ENCODE measurements around the gene POLG2. TPM values are rescaled to one million over a fixed set of nuclear protein-coding genes. Genes with fewer than 3 reads are reported as not detected.
"Not testable (repeated sequence)": the region's sequence is repeated elsewhere in the genome, so short reads cannot be mapped to it uniquely, and the experiment has no call there.

Gene POLG2
- total RNA-seq, 1 donor: 8.2 TPM

DNA sequence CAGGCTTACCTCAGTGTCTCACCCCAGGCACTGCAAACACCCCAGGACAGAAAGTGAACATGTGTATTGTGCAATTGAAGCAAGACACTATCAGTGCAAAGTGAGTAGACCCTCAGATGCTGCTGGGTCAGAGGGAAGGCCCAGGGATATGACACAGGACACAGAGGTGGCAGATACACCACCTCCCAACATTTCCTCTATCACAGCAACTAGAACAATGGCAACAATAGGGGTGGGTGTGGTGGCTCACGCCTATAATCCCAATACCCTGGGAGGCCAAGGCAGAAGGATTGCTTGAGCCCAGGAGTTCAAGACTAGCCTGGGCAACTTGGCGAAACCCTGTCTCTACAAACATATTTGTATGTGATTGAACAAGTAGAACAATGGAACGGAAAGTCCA is 25.4 kb downstream of the POLG2 start:
- no peak for DNase-seq (ENCODE audit: low read depth)
- TF ChIP-seq, protein P1, sequence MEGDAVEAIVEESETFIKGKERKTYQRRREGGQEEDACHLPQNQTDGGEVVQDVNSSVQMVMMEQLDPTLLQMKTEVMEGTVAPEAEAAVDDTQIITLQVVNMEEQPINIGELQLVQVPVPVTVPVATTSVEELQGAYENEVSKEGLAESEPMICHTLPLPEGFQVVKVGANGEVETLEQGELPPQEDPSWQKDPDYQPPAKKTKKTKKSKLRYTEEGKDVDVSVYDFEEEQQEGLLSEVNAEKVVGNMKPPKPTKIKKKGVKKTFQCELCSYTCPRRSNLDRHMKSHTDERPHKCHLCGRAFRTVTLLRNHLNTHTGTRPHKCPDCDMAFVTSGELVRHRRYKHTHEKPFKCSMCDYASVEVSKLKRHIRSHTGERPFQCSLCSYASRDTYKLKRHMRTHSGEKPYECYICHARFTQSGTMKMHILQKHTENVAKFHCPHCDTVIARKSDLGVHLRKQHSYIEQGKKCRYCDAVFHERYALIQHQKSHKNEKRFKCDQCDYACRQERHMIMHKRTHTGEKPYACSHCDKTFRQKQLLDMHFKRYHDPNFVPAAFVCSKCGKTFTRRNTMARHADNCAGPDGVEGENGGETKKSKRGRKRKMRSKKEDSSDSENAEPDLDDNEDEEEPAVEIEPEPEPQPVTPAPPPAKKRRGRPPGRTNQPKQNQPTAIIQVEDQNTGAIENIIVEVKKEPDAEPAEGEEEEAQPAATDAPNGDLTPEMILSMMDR (IDR thresholded peaks at IDR 0.05; ENCODE audit: insufficient read depth, low read length): no peak
- no peak overlapping the region for H3K4me3 ChIP-seq (ENCODE audit: low read depth, low read length)

DNA sequence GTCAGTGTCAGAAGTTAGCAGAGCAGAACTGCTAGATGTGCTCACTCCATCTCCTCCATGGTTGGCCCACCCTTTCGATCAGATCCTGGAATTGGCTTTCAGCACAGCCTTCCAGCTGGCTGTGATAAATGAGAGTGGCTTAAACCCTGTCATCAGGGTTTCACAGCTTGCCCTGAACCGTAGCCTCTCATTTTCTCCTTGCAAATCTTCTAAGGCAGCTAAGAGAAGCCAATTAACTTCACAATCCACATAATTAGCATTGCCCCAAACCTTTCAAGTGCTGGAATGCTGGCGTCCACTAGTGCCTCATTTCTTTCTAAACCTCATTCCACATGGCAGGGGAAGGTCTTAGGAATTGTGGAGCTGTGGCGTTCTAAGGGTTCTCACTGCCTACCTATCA is 26.2 kb downstream of the POLG2 start:
- TF ChIP-seq, protein P1 (IDR thresholded peaks at IDR 0.05; ENCODE audit: insufficient read depth, low read length): no peak
- DNase-seq (ENCODE audit: low read depth): no peak
- H3K4me3 ChIP-seq (ENCODE audit: low read depth, low read length): no peak overlapping the region

DNA sequence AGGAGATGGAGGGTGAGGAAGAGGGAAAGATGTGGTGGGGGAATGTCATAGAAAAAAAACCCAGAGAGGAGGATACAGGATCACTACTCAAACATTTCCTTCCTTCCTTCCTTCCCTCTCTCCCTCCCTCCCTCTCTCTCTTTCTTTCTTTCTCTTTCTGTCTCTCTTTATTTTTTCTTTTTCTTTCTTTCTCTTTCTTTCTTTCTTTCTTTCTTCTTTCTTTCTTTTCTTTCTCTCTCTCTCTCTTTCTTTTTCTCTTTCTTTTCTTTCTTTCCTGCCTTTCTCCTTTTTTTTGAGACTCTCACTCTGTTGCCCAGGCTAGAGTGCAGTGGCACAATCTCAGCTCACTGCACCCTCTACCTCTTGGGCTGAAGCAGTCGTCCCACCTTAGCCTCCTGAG is 30.0 kb downstream of the POLG2 start:
- not testable (repeated sequence) for DNase-seq (ENCODE audit: low read depth); H3K4me3 ChIP-seq (ENCODE audit: low read depth, low read length)

DNA sequence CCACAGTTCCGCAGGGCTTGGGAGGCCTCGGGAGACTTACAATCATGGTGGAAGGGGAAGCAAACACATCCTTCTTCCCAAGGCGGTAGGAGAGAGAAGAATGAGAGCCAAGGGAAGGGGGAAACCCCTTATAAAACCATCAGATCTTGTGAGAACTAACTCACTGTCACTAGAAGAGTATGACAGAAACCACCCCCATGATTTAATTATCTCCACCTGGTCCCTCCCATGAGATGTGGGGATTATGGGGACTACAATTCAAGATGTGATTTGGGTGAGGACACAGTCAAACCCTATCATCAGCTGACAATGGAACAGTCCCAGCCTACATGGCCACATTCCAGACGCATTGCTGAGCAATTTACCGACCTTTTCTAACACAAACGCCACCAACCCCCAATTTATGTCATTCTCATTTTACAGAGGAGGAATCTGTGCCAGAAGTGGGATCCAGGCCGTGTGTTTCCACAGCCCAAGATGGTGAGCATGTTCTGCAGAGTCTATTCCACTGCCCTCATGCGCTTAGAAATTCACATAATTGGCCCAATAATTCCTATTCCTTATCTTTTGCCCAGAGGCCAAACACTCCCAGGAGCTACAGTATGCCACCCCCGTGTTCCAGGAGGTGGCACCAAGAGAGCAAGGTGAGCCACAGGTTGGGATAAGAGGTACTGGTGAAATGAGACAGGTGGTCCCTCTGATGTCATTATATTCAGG is 30.7 kb downstream of the POLG2 start:
- DNase-seq (ENCODE audit: low read depth): no peak
- H3K4me3 ChIP-seq (ENCODE audit: low read depth, low read length): no peak overlapping the region
- TF ChIP-seq, protein P1 (IDR thresholded peaks at IDR 0.05; ENCODE audit: insufficient read depth, low read length): no peak

DNA sequence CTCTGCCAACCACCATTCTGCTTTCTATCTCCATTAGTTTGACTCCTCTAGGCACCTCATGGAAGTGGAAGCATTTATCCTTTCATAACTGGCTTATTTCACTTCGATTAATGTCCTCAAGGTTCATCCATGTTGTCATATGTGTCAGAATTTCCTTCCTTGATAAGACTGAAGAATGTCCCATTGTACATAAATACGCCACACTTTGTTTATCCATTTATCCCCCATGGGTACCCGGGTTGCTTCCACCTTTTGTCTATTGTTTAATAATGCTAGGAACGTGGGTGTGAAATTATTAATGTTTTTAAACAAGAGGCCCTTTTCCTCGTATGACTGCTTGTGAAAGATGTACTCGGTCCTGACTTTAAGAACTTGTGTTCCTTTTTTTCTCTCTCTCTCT is 35.1 kb downstream of the POLG2 start:
- no peak for DNase-seq (ENCODE audit: low read depth)
- no peak overlapping the region for H3K4me3 ChIP-seq (ENCODE audit: low read depth, low read length)
- TF ChIP-seq, protein P1 (IDR thresholded peaks at IDR 0.05; ENCODE audit: insufficient read depth, low read length): no peak

DNA sequence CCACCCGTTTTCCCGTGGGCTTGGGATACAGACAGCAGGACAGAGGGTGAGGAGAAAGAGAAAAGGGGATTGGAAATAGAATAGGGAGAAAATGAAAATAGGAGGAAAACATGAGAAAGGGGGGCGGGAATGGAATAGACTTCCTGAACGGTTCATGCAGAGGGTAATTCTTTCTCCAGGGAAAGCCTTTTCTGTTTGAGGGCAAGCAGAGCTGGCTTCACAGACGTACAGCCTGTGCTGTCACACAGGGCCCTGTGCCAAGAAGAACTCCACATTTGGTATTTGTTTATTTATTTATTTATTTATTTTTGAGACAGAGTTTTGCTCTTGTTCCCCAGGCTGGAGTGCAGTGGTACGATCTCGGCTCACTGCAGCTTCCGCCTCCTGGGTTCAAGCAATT is 35.9 kb downstream of the POLG2 start:
- no peak overlapping the region for H3K4me3 ChIP-seq (ENCODE audit: low read depth, low read length)
- TF ChIP-seq, protein P1 (IDR thresholded peaks at IDR 0.05; ENCODE audit: insufficient read depth, low read length): no peak
- no peak for DNase-seq (ENCODE audit: low read depth)

DNA sequence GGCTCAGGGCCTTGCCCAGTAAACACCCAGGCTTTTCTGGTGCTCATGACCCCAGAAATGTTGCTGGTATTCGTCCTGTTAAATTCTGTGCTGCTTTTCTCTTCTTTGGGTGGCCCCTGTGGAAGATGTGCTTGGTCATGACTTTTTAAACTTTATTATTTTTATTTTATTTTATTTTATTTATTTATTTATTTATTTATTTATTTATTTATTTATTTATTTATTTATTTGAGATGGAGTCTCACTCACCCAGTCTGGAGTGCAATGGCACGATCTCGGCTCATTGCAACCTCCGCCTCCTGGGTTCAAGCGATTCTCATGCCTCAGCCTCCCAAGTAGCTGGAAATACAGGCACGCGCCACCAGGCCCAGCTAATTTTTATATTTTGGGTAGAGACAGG is 37.0 kb downstream of the POLG2 start:
- DNase-seq (ENCODE audit: low read depth); H3K4me3 ChIP-seq (ENCODE audit: low read depth, low read length): not testable (repeated sequence)

DNA sequence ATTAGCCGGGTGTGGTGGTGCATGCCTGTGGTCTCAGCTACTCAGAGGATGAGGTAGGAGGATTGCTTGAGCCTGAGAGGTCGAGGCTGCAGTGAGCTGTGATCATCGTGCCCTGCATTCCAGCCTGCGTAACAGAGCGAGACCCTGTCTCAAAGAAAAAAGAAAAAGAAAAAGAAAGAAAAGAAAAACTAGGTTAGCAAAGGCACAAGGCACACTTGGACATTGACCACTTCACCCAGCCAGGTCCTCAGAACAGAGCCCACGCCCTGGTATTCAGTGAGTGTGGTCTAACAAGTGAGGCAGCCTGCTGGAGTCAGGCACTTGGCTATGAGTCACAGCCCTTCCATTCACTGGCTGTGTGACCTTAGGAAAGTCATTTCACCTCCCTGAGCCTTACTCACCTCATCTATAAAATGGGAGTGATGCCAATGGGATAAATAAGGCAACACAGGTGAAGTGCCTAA is 37.5 kb downstream of the POLG2 start:
- H3K4me3 ChIP-seq (ENCODE audit: low read depth, low read length): no peak overlapping the region
- TF ChIP-seq, protein P1 (IDR thresholded peaks at IDR 0.05; ENCODE audit: insufficient read depth, low read length): no peak
- peak; percentile 51 for DNase-seq (ENCODE audit: low read depth)
